Putamen (tissue), 1 donor: ENCODE results near the gene GAGE12F.
"Not testable (repeated sequence)": the region's sequence is repeated elsewhere in the genome, so short reads cannot be mapped to it uniquely, and the experiment has no call there.

Source experiments
- DNase-seq: peaks from one replicate; pipeline ENCODE4 v3.0.0-alpha.2; 2016; ENCODE audit warnings: low spot score

The GAGE12F gene, protein sequence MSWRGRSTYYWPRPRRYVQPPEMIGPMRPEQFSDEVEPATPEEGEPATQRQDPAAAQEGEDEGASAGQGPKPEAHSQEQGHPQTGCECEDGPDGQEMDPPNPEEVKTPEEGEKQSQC

DNA sequence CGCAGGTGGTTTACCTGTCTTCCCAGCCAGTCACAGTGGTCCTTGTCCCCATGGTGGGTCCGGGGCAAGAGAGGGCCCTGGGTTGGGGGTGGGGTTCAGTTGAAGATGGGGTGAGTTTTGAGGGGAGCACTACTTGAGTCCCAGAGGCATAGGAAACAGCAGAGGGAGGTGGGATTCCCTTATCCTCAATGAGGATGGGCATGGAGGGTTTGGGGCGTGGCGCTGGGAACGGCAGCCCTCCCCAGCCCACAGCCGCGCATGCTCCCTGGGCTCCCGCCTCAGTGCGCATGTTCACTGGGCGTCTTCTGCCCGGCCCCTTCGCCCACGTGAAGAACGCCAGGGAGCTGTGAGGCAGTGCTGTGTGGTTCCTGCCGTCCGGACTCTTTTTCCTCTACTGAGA lies at the start of gene GAGE12F:
Gene GAGE12F, plus strand, starts transcription at position 301 of the 400 bp plus-strand sequence. CDS start 1,155 bp downstream, outside the sequence.
- not testable (repeated sequence) for DNase-seq

DNA sequence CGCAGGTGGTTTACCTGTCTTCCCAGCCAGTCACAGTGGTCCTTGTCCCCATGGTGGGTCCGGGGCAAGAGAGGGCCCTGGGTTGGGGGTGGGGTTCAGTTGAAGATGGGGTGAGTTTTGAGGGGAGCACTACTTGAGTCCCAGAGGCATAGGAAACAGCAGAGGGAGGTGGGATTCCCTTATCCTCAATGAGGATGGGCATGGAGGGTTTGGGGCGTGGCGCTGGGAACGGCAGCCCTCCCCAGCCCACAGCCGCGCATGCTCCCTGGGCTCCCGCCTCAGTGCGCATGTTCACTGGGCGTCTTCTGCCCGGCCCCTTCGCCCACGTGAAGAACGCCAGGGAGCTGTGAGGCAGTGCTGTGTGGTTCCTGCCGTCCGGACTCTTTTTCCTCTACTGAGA lies 28.8 kb upstream of the GAGE12F start, which contains the start of gene GAGE12C:
Gene GAGE12C, plus strand, starts transcription at position 301 of the 400 bp plus-strand sequence. CDS start 1,155 bp downstream, outside the sequence.
- not testable (repeated sequence) for DNase-seq

DNA sequence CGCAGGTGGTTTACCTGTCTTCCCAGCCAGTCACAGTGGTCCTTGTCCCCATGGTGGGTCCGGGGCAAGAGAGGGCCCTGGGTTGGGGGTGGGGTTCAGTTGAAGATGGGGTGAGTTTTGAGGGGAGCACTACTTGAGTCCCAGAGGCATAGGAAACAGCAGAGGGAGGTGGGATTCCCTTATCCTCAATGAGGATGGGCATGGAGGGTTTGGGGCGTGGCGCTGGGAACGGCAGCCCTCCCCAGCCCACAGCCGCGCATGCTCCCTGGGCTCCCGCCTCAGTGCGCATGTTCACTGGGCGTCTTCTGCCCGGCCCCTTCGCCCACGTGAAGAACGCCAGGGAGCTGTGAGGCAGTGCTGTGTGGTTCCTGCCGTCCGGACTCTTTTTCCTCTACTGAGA lies 19.2 kb upstream of the GAGE12F start, which contains the start of gene GAGE12D:
Gene GAGE12D, plus strand, starts transcription at position 301 of the 400 bp plus-strand sequence. CDS start 1,155 bp downstream, outside the sequence.
- not testable (repeated sequence) for DNase-seq

DNA sequence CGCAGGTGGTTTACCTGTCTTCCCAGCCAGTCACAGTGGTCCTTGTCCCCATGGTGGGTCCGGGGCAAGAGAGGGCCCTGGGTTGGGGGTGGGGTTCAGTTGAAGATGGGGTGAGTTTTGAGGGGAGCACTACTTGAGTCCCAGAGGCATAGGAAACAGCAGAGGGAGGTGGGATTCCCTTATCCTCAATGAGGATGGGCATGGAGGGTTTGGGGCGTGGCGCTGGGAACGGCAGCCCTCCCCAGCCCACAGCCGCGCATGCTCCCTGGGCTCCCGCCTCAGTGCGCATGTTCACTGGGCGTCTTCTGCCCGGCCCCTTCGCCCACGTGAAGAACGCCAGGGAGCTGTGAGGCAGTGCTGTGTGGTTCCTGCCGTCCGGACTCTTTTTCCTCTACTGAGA lies 9.7 kb upstream of the GAGE12F start, which contains the start of gene GAGE12E:
Gene GAGE12E, plus strand, starts transcription at position 301 of the 400 bp plus-strand sequence. CDS start 1,155 bp downstream, outside the sequence.
- not testable (repeated sequence) for DNase-seq

DNA sequence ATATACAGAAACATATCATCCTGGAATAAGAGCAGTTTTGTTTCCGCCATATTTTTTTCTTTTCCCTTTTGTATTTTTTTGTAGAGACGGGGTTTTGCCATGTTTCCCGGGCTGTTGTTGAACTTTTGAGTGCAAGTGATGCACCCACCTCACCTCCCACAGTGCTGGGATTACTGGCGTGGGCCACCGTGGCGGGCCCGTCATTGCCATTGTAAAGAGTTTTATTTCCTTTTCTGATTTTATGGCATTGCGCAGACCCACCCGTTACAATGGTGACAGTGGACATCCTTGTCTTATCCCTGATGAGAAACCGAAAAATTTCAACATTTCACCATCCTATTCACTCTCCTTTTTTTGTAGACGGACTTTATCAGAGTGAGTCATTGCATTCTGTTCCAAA lies 8.1 kb downstream of the GAGE12F start:
- not testable (repeated sequence) for DNase-seq

DNA sequence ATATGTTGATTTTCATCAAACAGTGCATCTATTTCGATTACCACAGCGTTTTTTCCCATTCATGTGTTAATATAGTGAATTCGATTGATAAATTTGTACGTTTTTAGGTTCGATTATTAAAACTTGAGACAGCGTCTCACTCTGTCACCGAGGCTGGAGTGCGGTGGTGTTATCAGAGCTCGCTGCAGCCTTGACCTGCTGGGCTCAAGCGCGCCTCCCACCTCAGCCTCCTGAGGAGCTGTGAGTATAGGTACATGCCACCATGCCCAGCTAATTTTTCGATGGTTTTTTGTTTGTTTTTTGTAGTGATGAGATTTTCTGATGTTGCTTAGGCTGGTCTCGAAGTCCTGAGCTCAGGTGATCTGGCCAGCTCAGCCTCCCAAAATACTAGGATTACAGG lies 8.5 kb downstream of the GAGE12F start:
- not testable (repeated sequence) for DNase-seq

DNA sequence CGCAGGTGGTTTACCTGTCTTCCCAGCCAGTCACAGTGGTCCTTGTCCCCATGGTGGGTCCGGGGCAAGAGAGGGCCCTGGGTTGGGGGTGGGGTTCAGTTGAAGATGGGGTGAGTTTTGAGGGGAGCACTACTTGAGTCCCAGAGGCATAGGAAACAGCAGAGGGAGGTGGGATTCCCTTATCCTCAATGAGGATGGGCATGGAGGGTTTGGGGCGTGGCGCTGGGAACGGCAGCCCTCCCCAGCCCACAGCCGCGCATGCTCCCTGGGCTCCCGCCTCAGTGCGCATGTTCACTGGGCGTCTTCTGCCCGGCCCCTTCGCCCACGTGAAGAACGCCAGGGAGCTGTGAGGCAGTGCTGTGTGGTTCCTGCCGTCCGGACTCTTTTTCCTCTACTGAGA lies 9.5 kb downstream of the GAGE12F start, which contains the start of gene GAGE12G:
Gene GAGE12G, plus strand, starts transcription at position 301 of the 400 bp plus-strand sequence. CDS start 1,155 bp downstream, outside the sequence.
- not testable (repeated sequence) for DNase-seq

DNA sequence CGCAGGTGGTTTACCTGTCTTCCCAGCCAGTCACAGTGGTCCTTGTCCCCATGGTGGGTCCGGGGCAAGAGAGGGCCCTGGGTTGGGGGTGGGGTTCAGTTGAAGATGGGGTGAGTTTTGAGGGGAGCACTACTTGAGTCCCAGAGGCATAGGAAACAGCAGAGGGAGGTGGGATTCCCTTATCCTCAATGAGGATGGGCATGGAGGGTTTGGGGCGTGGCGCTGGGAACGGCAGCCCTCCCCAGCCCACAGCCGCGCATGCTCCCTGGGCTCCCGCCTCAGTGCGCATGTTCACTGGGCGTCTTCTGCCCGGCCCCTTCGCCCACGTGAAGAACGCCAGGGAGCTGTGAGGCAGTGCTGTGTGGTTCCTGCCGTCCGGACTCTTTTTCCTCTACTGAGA lies 19.0 kb downstream of the GAGE12F start, which contains the start of gene GAGE12H:
Gene GAGE12H, plus strand, starts transcription at position 301 of the 400 bp plus-strand sequence. CDS start 1,155 bp downstream, outside the sequence.
- not testable (repeated sequence) for DNase-seq

DNA sequence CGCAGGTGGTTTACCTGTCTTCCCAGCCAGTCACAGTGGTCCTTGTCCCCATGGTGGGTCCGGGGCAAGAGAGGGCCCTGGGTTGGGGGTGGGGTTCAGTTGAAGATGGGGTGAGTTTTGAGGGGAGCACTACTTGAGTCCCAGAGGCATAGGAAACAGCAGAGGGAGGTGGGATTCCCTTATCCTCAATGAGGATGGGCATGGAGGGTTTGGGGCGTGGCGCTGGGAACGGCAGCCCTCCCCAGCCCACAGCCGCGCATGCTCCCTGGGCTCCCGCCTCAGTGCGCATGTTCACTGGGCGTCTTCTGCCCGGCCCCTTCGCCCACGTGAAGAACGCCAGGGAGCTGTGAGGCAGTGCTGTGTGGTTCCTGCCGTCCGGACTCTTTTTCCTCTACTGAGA lies 28.6 kb downstream of the GAGE12F start, which contains the start of gene GAGE2A:
Gene GAGE2A, plus strand, starts transcription at position 301 of the 400 bp plus-strand sequence. CDS start 1,155 bp downstream, outside the sequence.
- not testable (repeated sequence) for DNase-seq

DNA sequence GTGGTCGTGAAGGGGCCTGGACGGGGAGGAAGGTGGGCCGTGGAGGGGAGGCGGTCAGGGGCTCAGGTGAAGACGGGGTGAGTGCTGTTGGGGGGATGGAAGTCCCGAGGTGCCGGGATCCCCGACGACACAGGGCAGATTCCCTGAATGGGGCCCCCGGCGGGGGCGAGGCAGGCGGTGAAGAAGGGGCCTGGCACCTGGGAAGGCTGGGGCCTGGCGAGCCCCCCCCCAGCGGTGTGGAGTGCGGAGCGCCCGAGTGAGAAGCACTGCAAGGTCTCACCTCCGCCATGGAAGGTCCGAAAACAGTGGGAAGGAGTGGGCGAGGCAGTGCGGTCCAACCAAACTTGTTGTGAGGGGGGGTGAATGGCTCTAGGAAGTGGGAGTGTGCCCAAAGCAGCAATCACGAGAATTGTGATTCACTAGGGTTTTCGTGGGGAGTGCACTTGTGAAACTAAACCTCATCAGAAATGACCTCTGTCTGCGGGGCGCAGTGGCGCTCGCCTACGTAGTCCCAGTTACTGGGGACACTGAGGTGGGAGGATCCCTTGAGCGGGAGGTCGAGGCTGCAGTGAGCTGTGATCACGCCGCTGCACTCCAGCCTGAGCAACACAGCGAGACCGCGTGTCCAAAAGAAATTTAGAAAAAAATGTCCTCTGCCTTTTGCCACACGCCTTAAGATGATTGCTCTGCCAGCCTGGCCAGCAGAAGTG lies 29.3 kb downstream of the GAGE12F start:
- DNase-seq = not testable (repeated sequence)

DNA sequence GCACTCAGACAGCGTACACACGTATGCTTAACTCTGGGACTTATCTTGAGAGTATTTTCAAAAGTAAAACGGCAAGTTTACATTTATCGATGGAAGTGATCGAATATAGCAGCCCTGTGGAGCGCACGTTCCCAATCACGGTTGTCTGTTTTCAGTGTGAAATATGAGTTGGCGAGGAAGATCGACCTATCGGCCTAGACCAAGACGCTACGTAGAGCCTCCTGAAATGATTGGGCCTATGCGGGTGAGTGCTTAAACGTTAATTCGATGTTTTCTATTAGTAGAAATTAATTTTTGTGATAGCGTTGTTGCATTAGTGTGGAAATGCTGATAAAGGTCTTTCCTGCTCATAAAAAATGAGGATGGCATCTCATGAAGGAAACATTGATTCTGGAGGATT lies 29.8 kb downstream of the GAGE12F start:
- DNase-seq = not testable (repeated sequence)

DNA sequence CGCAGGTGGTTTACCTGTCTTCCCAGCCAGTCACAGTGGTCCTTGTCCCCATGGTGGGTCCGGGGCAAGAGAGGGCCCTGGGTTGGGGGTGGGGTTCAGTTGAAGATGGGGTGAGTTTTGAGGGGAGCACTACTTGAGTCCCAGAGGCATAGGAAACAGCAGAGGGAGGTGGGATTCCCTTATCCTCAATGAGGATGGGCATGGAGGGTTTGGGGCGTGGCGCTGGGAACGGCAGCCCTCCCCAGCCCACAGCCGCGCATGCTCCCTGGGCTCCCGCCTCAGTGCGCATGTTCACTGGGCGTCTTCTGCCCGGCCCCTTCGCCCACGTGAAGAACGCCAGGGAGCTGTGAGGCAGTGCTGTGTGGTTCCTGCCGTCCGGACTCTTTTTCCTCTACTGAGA lies 38.1 kb downstream of the GAGE12F start, which contains the start of gene GAGE1:
Gene GAGE1, plus strand, starts transcription at position 301 of the 400 bp plus-strand sequence. CDS start 1,155 bp downstream, outside the sequence.
- DNase-seq = not testable (repeated sequence)

DNA sequence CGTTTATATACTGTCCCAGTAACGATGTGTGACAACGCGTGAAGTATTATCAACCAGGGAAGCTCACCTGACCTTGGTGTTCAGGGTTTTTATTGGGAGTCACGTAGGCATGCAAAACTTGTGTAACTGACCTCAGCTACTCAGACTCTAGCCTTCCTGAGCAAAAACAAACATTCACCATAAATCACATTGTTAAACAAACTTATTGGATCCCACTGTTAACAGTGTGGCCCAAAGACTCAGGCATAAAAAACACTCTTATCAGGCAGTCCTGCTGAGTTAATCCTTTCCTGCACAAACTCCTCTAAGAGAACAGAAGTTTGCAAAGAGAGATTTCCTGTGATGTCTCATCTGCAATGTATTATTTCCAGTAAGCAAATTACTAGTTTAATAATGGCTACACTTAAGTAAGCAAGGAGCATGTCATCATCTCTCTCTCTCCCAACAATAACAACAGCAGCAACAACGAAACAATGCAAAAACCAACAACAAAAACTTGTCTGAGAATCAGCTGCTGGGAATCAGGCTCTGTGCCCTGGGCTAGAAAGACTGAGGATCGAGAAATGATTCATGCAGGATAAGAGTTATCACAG lies 50.2 kb downstream of the GAGE12F start:
- DNase-seq = no peak
